Ishikawa (cell line): ENCODE measurements around the gene LRRN4.

Source experiments
- CEBPB ChIP-seq: IDR thresholded peaks from 2 replicates; pipeline ENCODE4 v1.6.1; 2012
- EGR1 ChIP-seq: IDR thresholded peaks from 2 replicates; pipeline ENCODE4 v1.6.1; 2012
- EP300 ChIP-seq: IDR thresholded peaks from 2 replicates; pipeline ENCODE4 v1.6.1; 2012; ENCODE audit warnings: borderline replicate concordance
- FOXM1 ChIP-seq: IDR thresholded peaks from 2 replicates; pipeline ENCODE4 v1.6.1; 2012; ENCODE audit warnings: low read depth, borderline replicate concordance
- MAX ChIP-seq: IDR thresholded peaks from 2 replicates; pipeline ENCODE4 v1.6.1; 2012
- NFIC ChIP-seq: IDR thresholded peaks from 2 replicates; pipeline ENCODE4 v1.6.1; 2012
- RAD21 ChIP-seq: IDR thresholded peaks from 2 replicates; pipeline ENCODE4 v1.6.1; 2012; ENCODE audit warnings: low read depth
- REST ChIP-seq: IDR thresholded peaks from 2 replicates; pipeline ENCODE4 v1.6.1; 2012; ENCODE audit warnings: low read depth, mild to moderate bottlenecking
- TAF1 ChIP-seq: IDR thresholded peaks from 2 replicates; pipeline ENCODE4 v1.6.1; 2012; ENCODE audit warnings: low read depth, mild to moderate bottlenecking
- TEAD4 ChIP-seq: IDR thresholded peaks from 2 replicates; pipeline ENCODE4 v1.6.1; 2012
- ZBTB7A ChIP-seq: IDR thresholded peaks from 2 replicates; pipeline ENCODE4 v1.6.1; 2012; ENCODE audit warnings: low read depth

GRCh38 chr20:6053064-6053775 is 640 bp downstream of the LRRN4 start:
- TF ChIP-seq REST: no peak
- TF ChIP-seq NFIC: no peak
- no peak for TF ChIP-seq EP300
- no peak for TF ChIP-seq TEAD4
- TF ChIP-seq RAD21: no peak
- TF ChIP-seq CEBPB: no peak
- no peak for TF ChIP-seq TAF1
- no peak for TF ChIP-seq EGR1
- TF ChIP-seq MAX: no peak
- no peak for TF ChIP-seq ZBTB7A
- no peak for TF ChIP-seq FOXM1
